ENCODE results near the gene ATG12.

GRCh38 chr5:115813719-115814118, 27.6 kb downstream of the ATG12 start:
- TF ChIP-seq CTCF (IDR thresholded peaks at IDR 0.05): no peak
- TF ChIP-seq EP300 (IDR thresholded peaks at IDR 0.05): no peak
